Measurements from ENCODE around the gene MPRIP.

GRCh38 chr17:17079336-17079735 is 37.1 kb downstream of the MPRIP start:
- no peak for TF ChIP-seq POLR2AphosphoS5 (IDR thresholded peaks at IDR 0.05; ENCODE audit: low read depth, low read length)
- TF ChIP-seq EZH2phosphoT487 (IDR thresholded peaks at IDR 0.05; ENCODE audit: borderline replicate concordance, low read depth) = no peak
- TF ChIP-seq, protein P1, sequence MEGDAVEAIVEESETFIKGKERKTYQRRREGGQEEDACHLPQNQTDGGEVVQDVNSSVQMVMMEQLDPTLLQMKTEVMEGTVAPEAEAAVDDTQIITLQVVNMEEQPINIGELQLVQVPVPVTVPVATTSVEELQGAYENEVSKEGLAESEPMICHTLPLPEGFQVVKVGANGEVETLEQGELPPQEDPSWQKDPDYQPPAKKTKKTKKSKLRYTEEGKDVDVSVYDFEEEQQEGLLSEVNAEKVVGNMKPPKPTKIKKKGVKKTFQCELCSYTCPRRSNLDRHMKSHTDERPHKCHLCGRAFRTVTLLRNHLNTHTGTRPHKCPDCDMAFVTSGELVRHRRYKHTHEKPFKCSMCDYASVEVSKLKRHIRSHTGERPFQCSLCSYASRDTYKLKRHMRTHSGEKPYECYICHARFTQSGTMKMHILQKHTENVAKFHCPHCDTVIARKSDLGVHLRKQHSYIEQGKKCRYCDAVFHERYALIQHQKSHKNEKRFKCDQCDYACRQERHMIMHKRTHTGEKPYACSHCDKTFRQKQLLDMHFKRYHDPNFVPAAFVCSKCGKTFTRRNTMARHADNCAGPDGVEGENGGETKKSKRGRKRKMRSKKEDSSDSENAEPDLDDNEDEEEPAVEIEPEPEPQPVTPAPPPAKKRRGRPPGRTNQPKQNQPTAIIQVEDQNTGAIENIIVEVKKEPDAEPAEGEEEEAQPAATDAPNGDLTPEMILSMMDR (IDR thresholded peaks at IDR 0.05) = no peak
- TF ChIP-seq YY1 (IDR thresholded peaks at IDR 0.05; ENCODE audit: low read depth) = no peak
- TF ChIP-seq CHD2 (IDR thresholded peaks at IDR 0.05; ENCODE audit: low read length, partially characterized antibody) = no peak
- TF ChIP-seq NFIC (IDR thresholded peaks at IDR 0.05; ENCODE audit: borderline replicate concordance) = no peak
- TF ChIP-seq FOXM1 (IDR thresholded peaks at IDR 0.05; ENCODE audit: low read depth) = no peak
- TF ChIP-seq, protein P2, sequence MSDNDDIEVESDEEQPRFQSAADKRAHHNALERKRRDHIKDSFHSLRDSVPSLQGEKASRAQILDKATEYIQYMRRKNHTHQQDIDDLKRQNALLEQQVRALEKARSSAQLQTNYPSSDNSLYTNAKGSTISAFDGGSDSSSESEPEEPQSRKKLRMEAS (IDR thresholded peaks at IDR 0.05; ENCODE audit: low read depth) = no peak
- TF ChIP-seq USF1 (IDR thresholded peaks at IDR 0.05; ENCODE audit: borderline replicate concordance, low read depth) = no peak
- no peak for TF ChIP-seq RFX5 (IDR thresholded peaks at IDR 0.05; ENCODE audit: low read length)
- TF ChIP-seq, protein P3, sequence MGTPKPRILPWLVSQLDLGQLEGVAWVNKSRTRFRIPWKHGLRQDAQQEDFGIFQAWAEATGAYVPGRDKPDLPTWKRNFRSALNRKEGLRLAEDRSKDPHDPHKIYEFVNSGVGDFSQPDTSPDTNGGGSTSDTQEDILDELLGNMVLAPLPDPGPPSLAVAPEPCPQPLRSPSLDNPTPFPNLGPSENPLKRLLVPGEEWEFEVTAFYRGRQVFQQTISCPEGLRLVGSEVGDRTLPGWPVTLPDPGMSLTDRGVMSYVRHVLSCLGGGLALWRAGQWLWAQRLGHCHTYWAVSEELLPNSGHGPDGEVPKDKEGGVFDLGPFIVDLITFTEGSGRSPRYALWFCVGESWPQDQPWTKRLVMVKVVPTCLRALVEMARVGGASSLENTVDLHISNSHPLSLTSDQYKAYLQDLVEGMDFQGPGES (IDR thresholded peaks at IDR 0.05; ENCODE audit: low read depth, low read length) = no peak
- no peak for TF ChIP-seq TCF12 (IDR thresholded peaks at IDR 0.05)
